HL-60 (cell line): ENCODE measurements around the gene VAV2.

Experiments
- DNase-seq, 2 experiments: peaks; one replicate each; pipeline ENCODE4 v3.0.0-alpha.2; 2010 to 2020; ENCODE audit warnings: low read depth in 1 of 2, low spot score in 1 of 2
- H3K27ac ChIP-seq: fragments of 250-450 bp; sonication (Bioruptor Pico); replicated peaks from 2 replicates; pipeline ENCODE4 v1.5.1; 2020; ENCODE audit warnings: mild to moderate bottlenecking, moderate library complexity
- H3K27me3 ChIP-seq: fragments of 250-450 bp; sonication (Bioruptor Pico); 2 replicates; pipeline ENCODE4 v1.5.1; 2021; ENCODE audit warnings: mild to moderate bottlenecking, moderate library complexity; ENCODE audit not compliant: insufficient read depth, poor library complexity, severe bottlenecking
- H3K4me3 ChIP-seq: replicated peaks from 2 replicates; pipeline ENCODE4 v1.5.1; 2011; ENCODE audit warnings: mild to moderate bottlenecking, control low read depth, low read length; ENCODE audit not compliant: insufficient read depth
- GABPA ChIP-seq: IDR thresholded peaks from 2 replicates; pipeline ENCODE4 v1.6.1; 2012; ENCODE audit warnings: low read depth
- POLR2AphosphoS5 ChIP-seq: IDR thresholded peaks from 2 replicates; pipeline ENCODE4 v1.6.1; 2012; ENCODE audit warnings: low read depth
- SPI1 ChIP-seq: IDR thresholded peaks from 2 replicates; pipeline ENCODE4 v1.6.1; 2012; ENCODE audit warnings: low read depth, mild to moderate bottlenecking, borderline replicate concordance
- TF ChIP-seq, protein P1 (sequence below): IDR thresholded peaks from one replicate; pipeline ENCODE4 v1.5.1; 2011; ENCODE audit warnings: low read length, control low read depth, inconsistent platforms; ENCODE audit not compliant: insufficient read depth
- TF ChIP-seq, protein P2 (sequence below): IDR thresholded peaks from 2 replicates; pipeline ENCODE4 v1.6.1; 2012; ENCODE audit warnings: low read depth; ENCODE audit not compliant: insufficient replicate concordance

The VAV2 gene

DNA sequence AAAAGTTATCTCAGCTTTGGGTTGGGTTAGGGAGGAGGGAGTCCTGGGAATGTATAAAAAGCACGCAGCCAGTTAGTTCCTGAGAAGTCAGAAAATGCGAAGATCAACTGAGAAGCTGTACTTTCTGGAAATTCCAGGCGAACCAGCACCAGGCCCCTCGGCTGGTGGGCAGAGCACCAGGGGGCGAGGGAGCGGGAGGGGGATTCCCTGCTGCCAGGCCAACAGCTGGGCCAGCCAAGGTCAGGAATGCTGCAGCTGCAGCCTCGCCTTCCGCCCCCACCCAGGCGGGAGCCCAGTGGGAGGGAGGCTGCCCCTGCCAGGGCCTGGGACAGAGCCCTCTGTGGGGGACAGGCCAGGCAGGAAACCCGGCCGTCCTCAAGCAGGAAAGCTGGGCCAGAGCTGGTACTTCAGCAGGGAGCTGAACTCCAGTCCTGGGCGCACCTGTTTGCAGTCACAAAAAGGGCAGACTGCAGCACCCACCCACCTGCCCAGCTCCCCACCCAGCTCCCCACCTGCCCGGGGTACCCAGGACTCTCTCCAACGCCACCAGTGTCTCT lies 35.5 kb downstream of the VAV2 start:
- H3K27me3 ChIP-seq: peaks cover 23% of the 10 kb centered on the region
- H3K27ac ChIP-seq: no peak overlapping the region
- no peak overlapping the region for H3K4me3 ChIP-seq
- DNase-seq: no peak
- TF ChIP-seq, protein P1, sequence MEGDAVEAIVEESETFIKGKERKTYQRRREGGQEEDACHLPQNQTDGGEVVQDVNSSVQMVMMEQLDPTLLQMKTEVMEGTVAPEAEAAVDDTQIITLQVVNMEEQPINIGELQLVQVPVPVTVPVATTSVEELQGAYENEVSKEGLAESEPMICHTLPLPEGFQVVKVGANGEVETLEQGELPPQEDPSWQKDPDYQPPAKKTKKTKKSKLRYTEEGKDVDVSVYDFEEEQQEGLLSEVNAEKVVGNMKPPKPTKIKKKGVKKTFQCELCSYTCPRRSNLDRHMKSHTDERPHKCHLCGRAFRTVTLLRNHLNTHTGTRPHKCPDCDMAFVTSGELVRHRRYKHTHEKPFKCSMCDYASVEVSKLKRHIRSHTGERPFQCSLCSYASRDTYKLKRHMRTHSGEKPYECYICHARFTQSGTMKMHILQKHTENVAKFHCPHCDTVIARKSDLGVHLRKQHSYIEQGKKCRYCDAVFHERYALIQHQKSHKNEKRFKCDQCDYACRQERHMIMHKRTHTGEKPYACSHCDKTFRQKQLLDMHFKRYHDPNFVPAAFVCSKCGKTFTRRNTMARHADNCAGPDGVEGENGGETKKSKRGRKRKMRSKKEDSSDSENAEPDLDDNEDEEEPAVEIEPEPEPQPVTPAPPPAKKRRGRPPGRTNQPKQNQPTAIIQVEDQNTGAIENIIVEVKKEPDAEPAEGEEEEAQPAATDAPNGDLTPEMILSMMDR: no peak
- TF ChIP-seq GABPA (no peak), SPI1 (no peak), POLR2AphosphoS5 (no peak)
- TF ChIP-seq, protein P2, sequence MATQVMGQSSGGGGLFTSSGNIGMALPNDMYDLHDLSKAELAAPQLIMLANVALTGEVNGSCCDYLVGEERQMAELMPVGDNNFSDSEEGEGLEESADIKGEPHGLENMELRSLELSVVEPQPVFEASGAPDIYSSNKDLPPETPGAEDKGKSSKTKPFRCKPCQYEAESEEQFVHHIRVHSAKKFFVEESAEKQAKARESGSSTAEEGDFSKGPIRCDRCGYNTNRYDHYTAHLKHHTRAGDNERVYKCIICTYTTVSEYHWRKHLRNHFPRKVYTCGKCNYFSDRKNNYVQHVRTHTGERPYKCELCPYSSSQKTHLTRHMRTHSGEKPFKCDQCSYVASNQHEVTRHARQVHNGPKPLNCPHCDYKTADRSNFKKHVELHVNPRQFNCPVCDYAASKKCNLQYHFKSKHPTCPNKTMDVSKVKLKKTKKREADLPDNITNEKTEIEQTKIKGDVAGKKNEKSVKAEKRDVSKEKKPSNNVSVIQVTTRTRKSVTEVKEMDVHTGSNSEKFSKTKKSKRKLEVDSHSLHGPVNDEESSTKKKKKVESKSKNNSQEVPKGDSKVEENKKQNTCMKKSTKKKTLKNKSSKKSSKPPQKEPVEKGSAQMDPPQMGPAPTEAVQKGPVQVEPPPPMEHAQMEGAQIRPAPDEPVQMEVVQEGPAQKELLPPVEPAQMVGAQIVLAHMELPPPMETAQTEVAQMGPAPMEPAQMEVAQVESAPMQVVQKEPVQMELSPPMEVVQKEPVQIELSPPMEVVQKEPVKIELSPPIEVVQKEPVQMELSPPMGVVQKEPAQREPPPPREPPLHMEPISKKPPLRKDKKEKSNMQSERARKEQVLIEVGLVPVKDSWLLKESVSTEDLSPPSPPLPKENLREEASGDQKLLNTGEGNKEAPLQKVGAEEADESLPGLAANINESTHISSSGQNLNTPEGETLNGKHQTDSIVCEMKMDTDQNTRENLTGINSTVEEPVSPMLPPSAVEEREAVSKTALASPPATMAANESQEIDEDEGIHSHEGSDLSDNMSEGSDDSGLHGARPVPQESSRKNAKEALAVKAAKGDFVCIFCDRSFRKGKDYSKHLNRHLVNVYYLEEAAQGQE: no peak

DNA sequence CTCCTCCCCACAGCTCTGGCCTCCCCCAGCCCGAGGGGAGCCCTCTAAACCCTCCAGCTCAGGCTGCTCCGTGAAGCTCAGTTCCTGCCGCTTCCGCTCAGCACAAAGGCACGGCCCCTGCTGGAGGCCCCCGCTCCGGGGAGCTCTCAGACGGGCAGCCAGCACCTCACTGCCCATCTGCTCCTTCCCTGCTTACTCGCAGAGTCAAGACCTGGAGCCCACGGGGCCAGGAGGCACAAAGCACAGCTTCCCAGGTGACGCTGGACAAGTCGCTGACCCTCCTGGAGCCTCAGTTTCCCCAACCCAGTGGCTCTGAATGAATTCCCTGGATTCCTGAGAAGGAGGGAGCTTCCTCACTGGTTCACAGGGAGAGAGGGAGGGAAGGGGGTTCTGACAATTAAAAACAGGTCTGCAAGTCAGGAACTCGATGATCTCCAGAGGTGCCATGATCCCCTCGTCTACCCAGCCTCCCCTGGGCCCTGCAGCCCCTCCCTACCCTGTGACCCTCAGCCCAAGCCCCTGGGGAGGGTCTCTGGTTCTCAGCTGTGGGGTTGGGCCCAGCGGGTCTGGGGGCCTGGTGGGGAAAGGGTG lies 36.2 kb downstream of the VAV2 start:
- DNase-seq: no peak
- TF ChIP-seq POLR2AphosphoS5 (no peak), SPI1 (no peak), GABPA (no peak)
- TF ChIP-seq, protein P1: no peak
- TF ChIP-seq, protein P2: no peak
- no peak overlapping the region for H3K27ac ChIP-seq
- no peak overlapping the region for H3K4me3 ChIP-seq
- peaks cover 23% of the 10 kb centered on the region for H3K27me3 ChIP-seq

DNA sequence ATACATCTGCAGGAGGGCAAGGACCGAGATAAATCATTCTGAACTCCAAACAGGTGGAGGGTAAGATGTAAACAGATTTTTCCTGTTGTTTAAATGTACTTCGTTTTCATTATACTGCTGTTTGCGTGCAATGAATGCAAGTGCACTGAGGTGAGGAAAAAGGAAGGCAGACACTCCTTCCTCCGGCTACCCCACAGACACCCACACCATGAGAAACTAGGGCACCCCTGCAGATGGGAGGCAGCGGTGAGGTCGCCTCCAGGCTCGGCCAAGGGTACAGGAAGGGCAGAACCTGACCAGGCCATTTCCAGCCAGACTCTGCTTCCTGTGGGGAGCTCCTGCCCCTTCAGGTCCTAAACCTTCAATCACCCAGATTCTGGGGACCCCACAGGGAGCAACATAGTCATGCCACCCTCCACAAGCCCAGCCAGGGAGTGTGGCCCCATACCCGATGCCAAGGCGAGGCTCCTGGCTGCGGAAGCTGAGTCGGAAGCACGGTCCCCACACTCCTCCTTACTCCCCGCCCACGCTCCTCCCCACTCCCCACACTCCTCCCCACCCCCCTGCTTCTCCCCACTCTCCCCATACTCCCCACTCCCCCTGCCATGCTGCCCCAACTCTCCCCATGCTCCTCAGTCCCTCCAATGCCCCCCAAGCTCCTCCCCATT lies 37.1 kb downstream of the VAV2 start:
- no peak for DNase-seq
- Histone ChIP-seq H3K4me3 (no peak overlapping the region), H3K27ac (no peak overlapping the region), H3K27me3 (peaks cover 19% of the 10 kb centered on the region)
- no peak for TF ChIP-seq GABPA
- TF ChIP-seq, protein P1: no peak
- TF ChIP-seq, protein P2: no peak
- no peak for TF ChIP-seq POLR2AphosphoS5
- no peak for TF ChIP-seq SPI1
